Peyer's patch (tissue), 4 donors: Measurements from ENCODE around the gene NEUROD2. TPM values are rescaled to one million over a fixed set of nuclear protein-coding genes. Genes with fewer than 3 reads are reported as not detected.

ENCODE experiments used
- DNase-seq, 3 donors: peaks; one replicate each; pipeline ENCODE4 v3.0.0-alpha.2; 2017 to 2019
- H3K27ac ChIP-seq, 4 donors: fragments of 200-600 bp; sonication (generic); one replicate each; pipeline ENCODE4 v1.5.1; 2016 to 2019
- H3K27me3 ChIP-seq, 2 donors: fragments of 200-600 bp; sonication (generic); one replicate each; pipeline ENCODE4 v1.5.1; 2019
- H3K36me3 ChIP-seq, 3 donors: fragments of 200-600 bp; sonication (generic); one replicate each; pipeline ENCODE4 v1.5.1; 2016 to 2019
- H3K4me1 ChIP-seq, 4 donors: fragments of 200-600 bp; sonication (generic); one replicate each; pipeline ENCODE4 v1.5.1; 2016 to 2019
- H3K4me3 ChIP-seq, 4 donors: fragments of 200-600 bp; sonication (generic); 1 replicate in 3 of 4; 2 replicates in 1 of 4; pipeline ENCODE4 v1.5.1; 2016 to 2019; ENCODE audit warnings: mild to moderate bottlenecking in 1 of 4
- H3K9me3 ChIP-seq, 4 donors: fragments of 200-600 bp; sonication (generic); one replicate each; pipeline ENCODE4 v1.5.1; 2016 to 2019; ENCODE audit warnings: mild to moderate bottlenecking in 1 of 4
- CTCF ChIP-seq, 6 experiments: fragments of 450-650 bp in 4 of 6; fragments of 200-600 bp in 2 of 6; sonication (generic) in 1 of 6; IDR thresholded peaks; one replicate each; pipeline ENCODE4 v1.5.1; 2017 to 2019; ENCODE audit warnings: antibody characterized with exemption in 6 of 6, mild to moderate bottlenecking in 3 of 6, moderate library complexity in 1 of 6
- POLR2A ChIP-seq, 2 donors: fragments of 450-650 bp; IDR thresholded peaks; one replicate each; pipeline ENCODE4 v1.5.1; 2017; ENCODE audit warnings: antibody characterized with exemption in 2 of 2, mild to moderate bottlenecking in 2 of 2, moderate library complexity in 2 of 2
- total RNA-seq, 4 donors: library from RNA; depleted of rRNA; stranded (reverse); fragments of >200 nt; gene quantifications; one replicate each; pipeline ENCODE4 v1.1.0, GENCODE V29; 2016

The NEUROD2 gene
- total RNA-seq, 4 donors from 2014 or later = not detected

GRCh38 chr17:39556423-39556822 is 51.3 kb downstream of the NEUROD2 start:
- no peak for DNase-seq
- TF ChIP-seq CTCF (IDR thresholded peaks at IDR 0.05) (no peak), POLR2A (IDR thresholded peaks at IDR 0.05) (no peak)
- H3K9me3 ChIP-seq = no peaks in the 10 kb centered on the region
- H3K27ac ChIP-seq = no peak overlapping the region
- H3K36me3 ChIP-seq = peaks cover 0 to 60% (median 0%) of the 10 kb centered on the region in 3 donors
- no peaks in the 10 kb centered on the region for H3K27me3 ChIP-seq
- H3K4me1 ChIP-seq = no peaks in the 10 kb centered on the region
- H3K4me3 ChIP-seq = no peak overlapping the region

- no peak for DNase-seq
- Histone ChIP-seq H3K9me3 (no peaks in the 10 kb centered on the region), H3K4me1 (no peaks in the 10 kb centered on the region), H3K36me3 (peaks cover 0 to 71% (median 0%) of the 10 kb centered on the region in 3 donors), H3K4me3 (no peak overlapping the region), H3K27ac (no peak overlapping the region), H3K27me3 (no peaks in the 10 kb centered on the region)
- no peak for TF ChIP-seq CTCF (IDR thresholded peaks at IDR 0.05)
- no peak for TF ChIP-seq POLR2A (IDR thresholded peaks at IDR 0.05)
These were observed 52.4 kb downstream of the NEUROD2 start for GRCh38 chr17:39555368-39555767.

Other genes with a start within 250 kb of the NEUROD2 start
- 10 to 100 TPM; 20.5 to 34.7 (median 26.6) TPM for gene FBXL20, start 206.3 kb downstream of the NEUROD2 start, total RNA-seq
- 10 to 100 TPM; 22.5 to 41.0 (median 36.8) TPM for gene MED1, start 156.7 kb downstream of the NEUROD2 start, total RNA-seq
- gene CDK12, start 146.4 kb downstream of the NEUROD2 start, total RNA-seq = 100 to 1,000 TPM in 1 of 4 donors, 10 to 100 TPM in 3; 55.3 to 132 (median 81.2) TPM
- gene PPP1R1B, start 19.0 kb upstream of the NEUROD2 start, total RNA-seq = 100 to 1,000 TPM in 3 of 4 donors, 10 to 100 TPM in 1; 71.8 to 161 (median 125) TPM
- 100 to 1,000 TPM; 102 to 212 (median 145) TPM for gene STARD3, start 29.2 kb upstream of the NEUROD2 start, total RNA-seq
- 1 to 10 TPM in 2 of 4 donors, under 1 TPM in 1, not detected in 1; 0.53 to 1.9 (median 1.1) TPM for gene TCAP, start 57.4 kb upstream of the NEUROD2 start, total RNA-seq
- 10 to 100 TPM in 1 of 4 donors, 1 to 10 TPM in 3; 1.4 to 28.1 (median 1.8) TPM for gene PNMT, start 60.5 kb upstream of the NEUROD2 start, total RNA-seq
- 10 to 100 TPM; 15.7 to 72.3 (median 65.1) TPM for gene PGAP3, start 80.1 kb upstream of the NEUROD2 start, total RNA-seq
- 100 to 1,000 TPM; 104 to 339 (median 247) TPM for gene ERBB2, start 92.1 kb upstream of the NEUROD2 start, total RNA-seq
- gene MIEN1, start 122.6 kb upstream of the NEUROD2 start, total RNA-seq = 10 to 100 TPM; 44.6 to 74.9 (median 57.9) TPM
- gene GRB7, start 130.0 kb upstream of the NEUROD2 start, total RNA-seq = 10 to 100 TPM; 14.0 to 64.0 (median 26.3) TPM